Stimulated activated CD8-positive, alpha-beta memory T cell treated with anti-CD3 and anti-CD28 coated beads, Interleukin-12 subunit alpha, Interleukin-12 subunit beta, amount 100 ng/mL, for 1 hour (primary cell): Measurements from ENCODE around the gene ROS1.
"Not testable (repeated sequence)": the region's sequence is repeated elsewhere in the genome, so short reads cannot be mapped to it uniquely, and the experiment has no call there.

Experiments
- DNase-seq: peaks from one replicate; pipeline ENCODE4 v3.0.0-alpha.2; 2020; ENCODE audit warnings: low read depth

ROS1 gene

DNA sequence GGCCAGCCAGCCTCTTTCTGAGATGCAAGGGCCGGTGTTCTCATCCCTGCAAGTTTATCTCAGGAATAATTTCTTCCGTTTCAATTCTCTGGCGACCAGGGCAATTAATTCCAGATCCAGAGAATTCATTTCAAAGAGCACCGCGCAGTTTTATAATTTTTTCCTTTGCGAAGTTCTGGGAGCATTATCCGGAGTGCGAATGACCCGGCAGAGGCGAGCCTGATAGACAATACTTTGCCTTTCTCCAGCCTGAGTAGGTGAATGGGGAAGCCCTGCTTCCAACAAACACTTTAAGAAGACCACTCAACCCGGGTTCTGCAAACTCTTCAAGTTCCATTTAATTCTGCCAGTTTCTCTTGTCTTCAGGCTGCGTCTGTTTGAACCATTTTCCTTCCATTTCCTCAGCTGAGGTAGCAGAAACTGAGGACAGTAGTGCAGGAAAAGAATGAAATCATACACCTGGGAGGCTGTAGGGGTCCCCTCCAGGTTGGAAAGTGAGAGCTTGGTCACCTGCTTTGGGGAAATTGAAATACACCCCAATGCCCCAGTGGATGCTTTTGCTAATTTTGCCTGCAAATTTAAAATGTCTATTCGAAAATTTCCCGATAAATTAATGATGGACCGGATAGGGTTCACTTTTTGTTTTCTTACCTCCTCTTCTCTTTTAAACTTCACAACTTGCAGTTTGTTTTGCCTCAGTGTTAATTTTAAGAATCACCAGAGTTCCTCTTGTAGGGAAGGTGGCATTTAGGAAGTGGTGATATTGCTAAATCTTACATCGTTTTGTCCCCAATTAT is 159.3 kb downstream of the ROS1 start:
- no peak for DNase-seq

DNA sequence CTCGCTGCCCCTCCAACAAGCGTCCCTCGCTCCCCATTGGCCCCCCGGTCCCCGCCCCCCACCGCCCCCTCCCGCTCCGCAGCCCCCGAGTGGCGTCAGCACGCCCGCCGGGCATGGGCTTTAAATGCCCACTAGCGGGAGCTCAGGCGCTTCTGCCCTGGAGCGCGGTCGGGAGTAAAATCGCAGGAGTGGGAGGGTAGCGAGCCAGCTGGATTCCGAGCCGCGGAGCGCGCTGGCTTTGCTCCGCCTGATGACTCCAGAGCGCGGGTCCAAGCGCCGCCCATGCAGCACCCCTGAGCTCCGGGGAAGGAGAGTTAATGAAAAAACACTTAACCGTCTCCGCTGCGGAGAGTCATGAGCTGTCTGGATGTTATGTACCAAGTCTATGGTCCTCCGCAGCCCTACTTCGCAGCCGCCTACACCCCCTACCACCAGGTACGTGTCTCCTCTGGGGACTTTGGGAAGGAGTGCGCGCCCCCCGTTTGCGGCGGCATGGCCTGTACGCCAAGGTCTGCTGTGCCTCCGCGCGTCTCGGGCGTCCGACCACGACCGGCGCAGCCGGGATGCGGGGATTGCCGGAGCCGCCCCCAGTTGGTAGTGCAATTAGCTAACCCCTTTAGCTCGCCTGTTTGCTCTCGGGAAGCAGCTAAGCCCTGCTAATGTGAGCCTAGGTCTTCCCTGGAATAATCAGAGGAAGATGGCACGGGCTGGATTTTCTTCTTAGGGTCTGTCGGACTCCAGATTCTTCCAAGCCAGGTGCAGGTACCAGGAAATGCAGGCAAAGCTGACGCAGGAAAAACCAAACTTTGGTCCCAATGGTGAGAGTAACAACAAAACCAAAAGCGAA is 160.1 kb downstream of the ROS1 start, which contains the start of gene VGLL2:
Gene VGLL2, plus strand, starts transcription at position 149 of the 847 bp plus-strand sequence. Its CDS starts 206 bp downstream, at position 355.
- no peak for DNase-seq

DNA sequence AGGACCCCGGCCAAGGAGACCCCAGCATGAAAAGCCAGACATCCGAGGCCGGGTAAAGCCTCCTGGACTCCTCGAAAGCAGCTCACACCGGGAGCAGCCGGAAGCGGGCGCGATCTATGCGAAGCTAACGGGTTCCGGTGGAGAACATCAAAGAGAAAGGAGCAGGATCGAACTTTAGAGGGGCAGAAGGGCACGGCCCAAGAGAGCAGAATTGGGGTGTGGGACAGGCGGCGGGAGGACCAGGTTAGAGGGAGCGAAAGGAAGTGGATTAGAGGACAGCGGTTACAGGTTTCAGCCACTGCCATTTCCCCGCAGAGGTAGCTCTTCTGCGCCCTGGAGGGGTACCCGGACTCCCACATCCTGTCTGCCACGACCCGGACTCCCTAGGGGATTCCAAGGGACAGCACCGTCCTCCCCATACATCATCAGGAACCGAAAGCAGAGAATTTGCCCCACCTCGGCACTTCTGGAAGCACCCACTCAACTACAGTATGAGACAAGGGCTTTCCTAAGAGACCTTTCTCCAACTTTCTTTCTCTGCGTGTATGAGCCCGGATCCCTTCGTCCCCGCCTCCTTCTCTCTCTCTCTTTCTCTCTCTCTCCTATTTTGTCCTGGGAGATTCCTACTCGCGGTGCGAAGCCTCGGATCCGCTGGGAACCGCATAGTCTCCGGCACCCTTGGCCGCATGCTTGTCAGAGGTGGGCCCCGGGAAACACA is 160.9 kb downstream of the ROS1 start:
- no peak for DNase-seq

- no peak for DNase-seq
Measured at GRCh38 chr6:117264369-117264691, 161.4 kb downstream of the ROS1 start.

DNA sequence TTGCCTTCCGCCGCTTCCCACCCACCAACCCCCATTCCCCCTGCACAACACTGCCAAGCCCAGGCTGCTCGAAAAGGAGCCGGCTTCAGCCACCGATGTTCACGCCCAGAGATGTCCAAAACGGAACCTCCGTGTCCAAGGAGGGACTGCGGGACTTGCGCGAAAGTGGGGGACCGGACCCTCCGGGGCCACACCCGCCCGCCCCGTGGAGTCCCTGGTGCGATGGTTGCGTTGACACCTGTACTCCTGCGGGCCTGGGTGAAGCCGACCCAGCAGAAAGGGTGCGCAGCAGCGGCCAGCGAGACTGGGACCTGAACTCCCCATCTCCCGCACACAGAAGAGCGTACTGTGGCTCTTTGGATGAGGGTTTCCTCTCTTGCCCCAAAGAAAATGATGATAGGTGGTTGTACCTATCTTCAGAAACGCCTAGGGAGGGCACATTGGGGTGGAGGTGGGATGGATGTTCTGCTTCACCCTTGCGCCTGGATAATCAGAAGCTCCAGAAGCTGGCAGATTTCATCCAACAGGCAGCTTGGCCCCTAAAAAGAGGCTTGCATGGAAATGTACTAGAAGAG is 162.3 kb downstream of the ROS1 start:
- DNase-seq, result no peak

DNA sequence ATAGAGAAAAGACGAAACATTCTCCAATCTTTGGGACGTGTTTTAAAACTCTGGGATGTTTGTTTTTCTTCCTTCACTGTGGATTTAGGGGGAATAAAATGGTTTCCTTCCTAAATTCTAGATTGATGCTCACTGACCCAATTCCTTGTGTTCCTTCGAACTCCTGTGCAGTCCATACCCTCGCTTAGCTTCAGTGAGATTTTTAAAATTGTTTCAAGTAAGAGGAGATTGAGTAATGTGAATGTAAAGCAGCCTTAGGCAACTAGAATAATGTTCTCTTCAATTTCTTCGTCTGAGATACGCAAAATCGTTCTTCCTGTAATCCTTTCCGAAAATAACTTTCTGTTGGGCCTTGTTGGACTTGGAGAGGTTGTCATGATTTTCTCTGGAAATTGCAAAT is 162.9 kb downstream of the ROS1 start:
- no peak for DNase-seq

- no peak for DNase-seq
Measured at GRCh38 chr6:117253785-117254184, 172.0 kb downstream of the ROS1 start.

GRCh38 chr6:117244979-117245378 is 180.8 kb downstream of the ROS1 start:
- not testable (repeated sequence) for DNase-seq

- DNase-seq, result not testable (repeated sequence)
Measured at GRCh38 chr6:117244571-117244970, 181.2 kb downstream of the ROS1 start.
